H1 (cell line): ENCODE results near the gene WDR74. TPM values are rescaled to one million over a fixed set of nuclear protein-coding genes. Genes with fewer than 3 reads are reported as not detected.
"Not testable (repeated sequence)": the region's sequence is repeated elsewhere in the genome, so short reads cannot be mapped to it uniquely, and the experiment has no call there.

ENCODE experiments used
- CTCF ChIA-PET: fragments of 300-600 bp; sonication (Branson Sonifier 250); formaldehyde crosslinking; loops from one replicate; lab custom pipeline; 2021; ENCODE audit not compliant: partially characterized antibody; lab: Charles Lee
- POLR2A ChIA-PET: fragments of 300-600 bp; sonication (Branson Sonifier 250); formaldehyde crosslinking; loops from one replicate; lab custom pipeline; 2021; ENCODE audit warnings: inconsistent platforms; ENCODE audit not compliant: partially characterized antibody; lab: Charles Lee
- DNase-seq, 2 experiments: peaks; one replicate each; pipeline versions ENCODE4 v3.0.0 to v3.0.0-alpha.2; 2010 to 2022; ENCODE audit warnings: low spot score in 2 of 2, low read depth in 1 of 2, mixed read lengths in 1 of 2
- FAIRE-seq: peaks from 2 replicates; lab custom pipeline; 2011; peaks lifted over from hg19 to GRCh38; lab: Jason Lieb, UNC
- H2AFZ ChIP-seq: 2 replicates; pipeline ENCODE4 v1.8.1; 2012; ENCODE audit warnings: low read length, inconsistent platforms
- H2AK5ac ChIP-seq: 2 replicates; pipeline ENCODE4 v1.6.1; 2013; ENCODE audit warnings: low read depth, low read length
- H2BK120ac ChIP-seq: replicated peaks from 2 replicates; pipeline ENCODE3; 2013; ENCODE audit warnings: low read depth, low read length, inconsistent platforms
- H2BK12ac ChIP-seq: 2 replicates; pipeline ENCODE4 v1.6.1; 2013; ENCODE audit warnings: low read depth, low read length
- H2BK15ac ChIP-seq: 2 replicates; pipeline ENCODE4 v1.6.1; 2013; ENCODE audit warnings: low read length
- H2BK20ac ChIP-seq: 2 replicates; pipeline ENCODE4 v1.6.1; 2013; ENCODE audit warnings: low read length
- H2BK5ac ChIP-seq: 2 replicates; pipeline ENCODE4 v1.6.1; 2013; ENCODE audit warnings: low read depth, low read length
- H3K14ac ChIP-seq: 2 replicates; pipeline ENCODE4 v1.6.1; 2013; ENCODE audit warnings: inconsistent platforms; ENCODE audit not compliant: insufficient read length
- H3K18ac ChIP-seq: 2 replicates; pipeline ENCODE4 v1.6.1; 2013; ENCODE audit warnings: low read length; ENCODE audit errors: extremely low read depth
- H3K23ac ChIP-seq: 2 replicates; pipeline ENCODE4 v1.6.1; 2013; ENCODE audit warnings: inconsistent platforms; ENCODE audit not compliant: insufficient read length
- H3K23me2 ChIP-seq: 2 replicates; pipeline ENCODE4 v1.6.1; 2013; ENCODE audit warnings: low read depth, low read length
- H3K27ac ChIP-seq: 2 replicates; pipeline ENCODE4 v1.6.1; 2011; ENCODE audit warnings: low read depth, low read length, inconsistent platforms
- H3K27me3 ChIP-seq, 4 experiments: replicated peaks in 1 of 4; 1 replicate in 1 of 4; 2 replicates in 3 of 4; pipeline versions ENCODE4 v1.6.1 to v1.8.1; 2011 to 2013; ENCODE audit warnings: low read length in 3 of 4, mild to moderate bottlenecking in 3 of 4, inconsistent platforms in 2 of 4, mixed read lengths in 2 of 4, moderate library complexity in 1 of 4; ENCODE audit not compliant: control insufficient read depth in 3 of 4, insufficient read depth in 3 of 4; ENCODE audit errors: extremely low read depth in 1 of 4
- H3K36me3 ChIP-seq, 4 experiments: 2 replicates each; pipeline versions ENCODE4 v1.6.1 to v1.8.1; 2011 to 2013; ENCODE audit warnings: mild to moderate bottlenecking in 4 of 4, low read length in 3 of 4, moderate library complexity in 2 of 4, control low read depth in 1 of 4, inconsistent platforms in 1 of 4; ENCODE audit not compliant: insufficient read depth in 4 of 4, control insufficient read depth in 2 of 4
- H3K4ac ChIP-seq: replicated peaks from 2 replicates; pipeline ENCODE3; 2013; ENCODE audit warnings: low read length, low read depth, mixed read lengths, inconsistent platforms; ENCODE audit not compliant: insufficient read length
- H3K4me1 ChIP-seq, 4 experiments: replicated peaks in 1 of 4; 1 replicate in 1 of 4; 2 replicates in 3 of 4; pipeline versions ENCODE4 v1.6.1 to v1.8.1; 2011 to 2013; ENCODE audit warnings: low read length in 3 of 4, inconsistent platforms in 2 of 4, mixed read lengths in 1 of 4; ENCODE audit not compliant: insufficient read depth in 4 of 4, control insufficient read depth in 3 of 4
- H3K4me2 ChIP-seq, 2 experiments: 2 replicates each; pipeline versions ENCODE4 v1.6.1 to v1.8.1; 2011 to 2013; ENCODE audit warnings: low read depth in 2 of 2, low read length in 2 of 2, control low read depth in 1 of 2, inconsistent platforms in 1 of 2, mild to moderate bottlenecking in 1 of 2; ENCODE audit not compliant: insufficient read depth in 1 of 2
- H3K4me3 ChIP-seq, 4 experiments: fragments of 200-600, 300-600 bp in 1 of 4; sonication (generic), shearing (Covaris generic), sonication (Bioruptor Twin) in 1 of 4; 2 replicates each; pipeline versions ENCODE4 v1.5.1 to v1.8.1; 2011 to 2016; ENCODE audit warnings: low read length in 4 of 4, low read depth in 3 of 4, control low read depth in 2 of 4, inconsistent platforms in 2 of 4, mild to moderate bottlenecking in 2 of 4, mixed read lengths in 1 of 4, moderate library complexity in 1 of 4; ENCODE audit not compliant: insufficient read depth in 2 of 4; ENCODE audit errors: extremely low read depth in 1 of 4
- H3K56ac ChIP-seq: replicated peaks from 2 replicates; pipeline ENCODE3; 2013; ENCODE audit warnings: low read depth, mild to moderate bottlenecking, mixed read lengths, low read length, inconsistent platforms; ENCODE audit not compliant: insufficient read length
- H3K79me1 ChIP-seq: 2 replicates; pipeline ENCODE4 v1.6.1; 2013; ENCODE audit warnings: low read depth, low read length, control low read depth
- H3K79me2 ChIP-seq, 2 experiments: 2 replicates each; pipeline versions ENCODE4 v1.6.1 to v1.8.1; 2012 to 2013; ENCODE audit warnings: low read length in 2 of 2, mild to moderate bottlenecking in 2 of 2, inconsistent platforms in 1 of 2; ENCODE audit not compliant: insufficient read depth in 2 of 2, control insufficient read depth in 1 of 2
- H3K9ac ChIP-seq, 4 experiments: replicated peaks in 1 of 4; 1 replicate in 1 of 4; 2 replicates in 3 of 4; pipeline versions ENCODE4 v1.6.1 to v1.8.1; 2011 to 2013; ENCODE audit warnings: low read depth in 3 of 4, low read length in 3 of 4, control low read depth in 2 of 4, mild to moderate bottlenecking in 2 of 4, moderate library complexity in 2 of 4, inconsistent platforms in 1 of 4; ENCODE audit errors: extremely low read depth in 1 of 4
- H3K9me3 ChIP-seq, 2 experiments: 2 replicates each; pipeline versions ENCODE4 v1.6.1 to v1.8.1; 2012 to 2013; ENCODE audit warnings: mild to moderate bottlenecking in 2 of 2, moderate library complexity in 2 of 2, control low read depth in 1 of 2, inconsistent platforms in 1 of 2, low read depth in 1 of 2, low read length in 1 of 2, mixed read lengths in 1 of 2; ENCODE audit not compliant: insufficient read depth in 2 of 2
- H4K20me1 ChIP-seq, 2 experiments: replicated peaks in 1 of 2; 2 replicates each; pipeline versions ENCODE3 to v1.8.1; 2011 to 2013; ENCODE audit warnings: inconsistent platforms in 2 of 2, low read length in 2 of 2, mild to moderate bottlenecking in 1 of 2; ENCODE audit not compliant: insufficient read depth in 2 of 2, control insufficient read depth in 1 of 2
- H4K5ac ChIP-seq: 2 replicates; pipeline ENCODE4 v1.6.1; 2013; ENCODE audit warnings: low read length, low read depth, mixed read lengths, inconsistent platforms; ENCODE audit not compliant: insufficient read length
- H4K8ac ChIP-seq: 2 replicates; pipeline ENCODE4 v1.8.0; 2013; ENCODE audit warnings: mild to moderate bottlenecking, moderate library complexity, low read length, inconsistent platforms; ENCODE audit not compliant: insufficient read depth; ENCODE audit errors: extremely low read depth
- H4K91ac ChIP-seq: replicated peaks from 2 replicates; pipeline ENCODE3; 2013; ENCODE audit warnings: low read length, mixed read lengths, inconsistent platforms; ENCODE audit not compliant: insufficient read length
- CEBPB ChIP-seq: IDR thresholded peaks from 2 replicates; pipeline ENCODE4 v1.6.1; 2012; ENCODE audit warnings: low read depth, low read length
- JUN ChIP-seq: IDR thresholded peaks from 2 replicates; pipeline ENCODE4 v1.6.1; 2011; ENCODE audit warnings: low read depth, mild to moderate bottlenecking, improper control_type of control experiment, low read length
- POLR2AphosphoS5 ChIP-seq: IDR thresholded peaks from 2 replicates; pipeline ENCODE4 v1.6.1; 2011; ENCODE audit warnings: low read depth, low read length
- TAF1 ChIP-seq: IDR thresholded peaks from 2 replicates; pipeline ENCODE4 v1.6.1; 2011; ENCODE audit warnings: mild to moderate bottlenecking, low read depth, low read length
- WGBS, 2 experiments: shearing (Covaris generic) in 1 of 2; methylation state at CpG; one replicate each; pipeline versions ENCODE4 v1.1.6 to v1.1.7; 2013 to 2015; ENCODE audit warnings: low lambda C conversion rate in 2 of 2, mixed read lengths in 2 of 2, inconsistent platforms in 1 of 2, low coverage in 1 of 2, missing lambda C conversion rate in 1 of 2; ENCODE audit not compliant: insufficient replicate concordance in 2 of 2, insufficient coverage in 1 of 2, insufficient read length in 1 of 2; ENCODE audit errors: extremely low coverage in 1 of 2, missing lambda C conversion rate in 1 of 2; 5-methylcytosine and 5-hydroxymethylcytosine counted together
- polyA plus RNA-seq, 7 experiments: library from polyadenylated mRNA; depleted of rRNA in 3 of 7; stranded (reverse) in 5 of 7; unstranded in 2 of 7; fragments of >200 nt in 5 of 7; fragments of 200-250 nt in 2 of 7; gene quantifications; 1 replicate in 5 of 7; 2 replicates in 1 of 7; 4 replicates in 1 of 7; pipeline versions ENCODE4 v1.2.1 to v1.2.3, GENCODE V29; 2011 to 2013; ENCODE audit warnings: missing spikeins in 2 of 7, mixed read lengths in 2 of 7
- total RNA-seq: library from RNA; stranded (reverse); fragmentation: NEBNext Ultra II Directional; extraction: Animal tissue kit (Norgen Biotek cat#: 25700); gene quantifications from 2 replicates; pipeline ENCODE4 v1.2.1, GENCODE V29; 2021

The WDR74 gene
- total and polyA plus RNA-seq, 2 of the 8 experiments (the other 6 are each of a cell fraction or from before 2014, with no cell fraction given) = 93.6 to 97.0 TPM

DNA sequence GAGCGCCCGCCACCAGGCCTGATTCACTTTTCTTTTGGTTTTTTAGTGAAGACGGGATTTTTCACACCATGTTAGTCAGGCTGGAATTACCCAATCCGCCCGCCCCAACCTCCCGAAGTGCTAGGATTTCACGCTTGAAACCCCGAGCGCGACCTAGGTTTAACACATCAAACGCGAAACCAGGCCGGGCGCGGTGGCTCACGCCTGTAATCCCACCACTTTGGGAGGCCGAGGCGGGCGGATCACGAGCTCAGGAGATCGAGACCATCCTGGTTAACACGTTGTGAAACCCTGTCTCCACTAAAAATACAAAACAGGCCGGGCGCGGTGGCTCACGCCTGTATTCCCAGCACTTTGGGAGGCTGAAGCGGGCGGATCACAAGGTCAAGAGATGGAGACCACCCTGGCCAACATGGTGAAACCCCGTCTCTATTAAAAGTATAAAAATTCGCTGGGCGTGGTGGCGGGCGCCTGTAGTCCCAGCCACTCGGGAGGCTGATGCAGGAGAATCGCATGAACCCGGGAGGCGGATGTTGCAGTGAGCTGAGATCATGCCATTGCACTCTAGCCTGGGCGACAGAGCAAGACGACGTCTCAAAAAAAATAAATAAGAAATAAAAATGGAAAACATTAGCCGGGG lies 1.5 kb upstream of the WDR74 start:
- Histone ChIP-seq H2AK5ac (peak overlapping the region; percentile 9; the same call in 1 of the 2 replicates), H3K9ac (peak overlapping the region in 3 of 4 experiments; percentile 25 to 92 (median 88); a peak in 5 of 7 replicates), H2BK12ac (peak overlapping the region; percentile 90; the same call in 1 of the 2 replicates), H3K4me2 (peak overlapping the region; percentile 89 to 99), H3K23me2 (peaks cover 20% of the 10 kb centered on the region), H2BK5ac (peak overlapping the region; percentile 96), H3K27ac (peak overlapping the region; percentile 49), H3K56ac (peak overlapping the region; percentile 8), H3K79me2 (peaks cover 0 to 26% of the 10 kb centered on the region in 2 experiments; a peak in 2 of 4 replicates), H3K4me3 (peak overlapping the region; percentile 69 to 95 (median 86); a peak in 7 of 8 replicates), H4K91ac (peak overlapping the region; percentile 30), H4K8ac (peak overlapping the region; percentile 83; the same call in 1 of the 2 replicates), H3K18ac (peak overlapping the region; percentile 48), H3K36me3 (peaks cover 5 to 11% (median 7%) of the 10 kb centered on the region in 4 experiments; a peak in 7 of 8 replicates)
- H4K5ac ChIP-seq, H3K79me1 ChIP-seq, H3K4me1 ChIP-seq, H3K9me3 ChIP-seq, H2AFZ ChIP-seq, H3K14ac ChIP-seq, H3K23ac ChIP-seq, FAIRE-seq, H2BK120ac ChIP-seq, H2BK15ac ChIP-seq, H2BK20ac ChIP-seq, H3K27me3 ChIP-seq, H3K4ac ChIP-seq, H4K20me1 ChIP-seq: not testable (repeated sequence)
- DNase-seq = peak in 1 of 2 experiments; percentile 72
- ChIA-PET CTCF (interaction anchor here (1.2 to 2.2 kb wide), 4 partner anchors 9 to 68 kb away, joined by 3 to 5 read pairs (median 4); partner anchors contain the start of genes STX5 and TEX54), POLR2A (interaction anchor here (0.6 to 20.0 kb wide), 79 partner anchors 8 to 1411 kb away, joined by 3 to 2104 read pairs (median 6); partner anchors contain the start of genes B3GAT3, BSCL2, C11orf98 and CHRM1)
- WGBS, 2 experiments = 1% methylated on average over 41 of the region's 41 CpGs; no CpG with 5 or more reads in 1 of the 2 experiments
- TF ChIP-seq TAF1 (0 out of 2 replicates have a peak, but pooled peaks have one; percentile 12), CEBPB (peak; percentile 72), JUN (peak; percentile 50; the same call in 1 of the 2 replicates), POLR2AphosphoS5 (peak; percentile 44; the same call in 1 of the 2 replicates)
